ENCODE data around the gene PTP4A2. TPM values are rescaled to one million over a fixed set of nuclear protein-coding genes. Genes with fewer than 3 reads are reported as not detected.

The PTP4A2 gene
- total RNA-seq, 1 donor from 2014 or later, result 271 TPM

DNA sequence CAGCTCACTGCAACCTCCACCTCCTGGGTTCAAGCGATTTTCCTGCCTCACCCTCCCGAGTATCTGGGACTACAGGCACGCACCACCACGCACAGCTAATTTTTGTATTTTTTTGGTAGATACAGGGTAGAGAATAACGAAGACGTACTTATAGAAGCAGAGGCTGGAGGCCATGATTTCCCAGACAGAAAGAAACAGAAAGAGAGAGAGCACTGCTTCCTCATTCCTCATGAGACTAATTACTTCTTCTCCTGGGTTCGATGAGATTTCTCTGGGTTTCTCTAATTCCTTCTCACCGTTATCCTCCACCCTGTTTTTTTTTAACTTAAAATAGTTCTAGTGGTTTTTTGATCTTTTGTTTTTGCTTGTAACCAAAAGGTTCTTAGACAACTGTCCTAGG, 23.4 kb upstream of the PTP4A2 start:
- no peaks in the 10 kb centered on the region for H3K36me3 ChIP-seq (ENCODE audit: insufficient read depth, low read length)
- Mint-ChIP-seq H3K36me3 (ENCODE audit: low read depth, unreplicated experiment) (no peaks in the 10 kb centered on the region), H3K4me1 (ENCODE audit: low read depth, unreplicated experiment) (peaks cover 6% of the 10 kb centered on the region), H3K9me3 (ENCODE audit: unreplicated experiment) (no peaks in the 10 kb centered on the region), H3K27me3 (ENCODE audit: low read depth, unreplicated experiment) (no peaks in the 10 kb centered on the region), H3K4me3 (ENCODE audit: unreplicated experiment) (no peak overlapping the region), H3K27ac (ENCODE audit: unreplicated experiment) (no peak overlapping the region)
- H3K9me3 ChIP-seq (ENCODE audit: insufficient read depth, low read depth, low read length), result no peaks in the 10 kb centered on the region
- no peaks in the 10 kb centered on the region for H3K4me1 ChIP-seq (ENCODE audit: insufficient read depth, low read length)
- H3K79me2 ChIP-seq (ENCODE audit: insufficient read depth, low read length), result no peaks in the 10 kb centered on the region
- no peak overlapping the region for H3K27ac ChIP-seq (ENCODE audit: low read depth, low read length)
- H3K9ac ChIP-seq (ENCODE audit: low read length), result no peak overlapping the region
- H3K4me2 ChIP-seq (ENCODE audit: low read length), result no peak overlapping the region
- DNase-seq (ENCODE audit: low read depth) (no peak), FAIRE-seq (no peak)
- no peak for TF ChIP-seq EZH2 (IDR thresholded peaks at IDR 0.05; ENCODE audit: insufficient read depth, low read length)
- TF ChIP-seq, protein P1, sequence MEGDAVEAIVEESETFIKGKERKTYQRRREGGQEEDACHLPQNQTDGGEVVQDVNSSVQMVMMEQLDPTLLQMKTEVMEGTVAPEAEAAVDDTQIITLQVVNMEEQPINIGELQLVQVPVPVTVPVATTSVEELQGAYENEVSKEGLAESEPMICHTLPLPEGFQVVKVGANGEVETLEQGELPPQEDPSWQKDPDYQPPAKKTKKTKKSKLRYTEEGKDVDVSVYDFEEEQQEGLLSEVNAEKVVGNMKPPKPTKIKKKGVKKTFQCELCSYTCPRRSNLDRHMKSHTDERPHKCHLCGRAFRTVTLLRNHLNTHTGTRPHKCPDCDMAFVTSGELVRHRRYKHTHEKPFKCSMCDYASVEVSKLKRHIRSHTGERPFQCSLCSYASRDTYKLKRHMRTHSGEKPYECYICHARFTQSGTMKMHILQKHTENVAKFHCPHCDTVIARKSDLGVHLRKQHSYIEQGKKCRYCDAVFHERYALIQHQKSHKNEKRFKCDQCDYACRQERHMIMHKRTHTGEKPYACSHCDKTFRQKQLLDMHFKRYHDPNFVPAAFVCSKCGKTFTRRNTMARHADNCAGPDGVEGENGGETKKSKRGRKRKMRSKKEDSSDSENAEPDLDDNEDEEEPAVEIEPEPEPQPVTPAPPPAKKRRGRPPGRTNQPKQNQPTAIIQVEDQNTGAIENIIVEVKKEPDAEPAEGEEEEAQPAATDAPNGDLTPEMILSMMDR (IDR thresholded peaks at IDR 0.05; ENCODE audit: insufficient read depth, low read depth, low read length), result no peak
- H2AFZ ChIP-seq (ENCODE audit: low read depth, low read length), result no peak overlapping the region
- H3K27me3 ChIP-seq (ENCODE audit: insufficient read depth, low read length), result no peaks in the 10 kb centered on the region
- no peaks in the 10 kb centered on the region for H4K20me1 ChIP-seq (ENCODE audit: insufficient read depth, low read length)
- no peak overlapping the region for H3K4me3 ChIP-seq (ENCODE audit: insufficient read depth, low read depth, low read length)

GRCh38 chr1:31959521-31960340, 21.6 kb upstream of the PTP4A2 start:
- no peaks in the 10 kb centered on the region for H3K36me3 Mint-ChIP-seq (ENCODE audit: low read depth, unreplicated experiment)
- FAIRE-seq, result no peak
- no peak overlapping the region for H3K27ac Mint-ChIP-seq (ENCODE audit: unreplicated experiment)
- H3K4me1 Mint-ChIP-seq (ENCODE audit: low read depth, unreplicated experiment), result peaks cover 19% of the 10 kb centered on the region
- no peak overlapping the region for H3K9ac ChIP-seq (ENCODE audit: low read length)
- H3K27ac ChIP-seq (ENCODE audit: low read depth, low read length), result no peak overlapping the region
- H4K20me1 ChIP-seq (ENCODE audit: insufficient read depth, low read length), result no peaks in the 10 kb centered on the region
- no peaks in the 10 kb centered on the region for H3K9me3 ChIP-seq (ENCODE audit: insufficient read depth, low read depth, low read length)
- H3K27me3 Mint-ChIP-seq (ENCODE audit: low read depth, unreplicated experiment), result no peaks in the 10 kb centered on the region
- H3K9me3 Mint-ChIP-seq (ENCODE audit: unreplicated experiment), result no peaks in the 10 kb centered on the region
- H3K36me3 ChIP-seq (ENCODE audit: insufficient read depth, low read length), result no peaks in the 10 kb centered on the region
- no peak overlapping the region for H3K4me2 ChIP-seq (ENCODE audit: low read length)
- no peak overlapping the region for H2AFZ ChIP-seq (ENCODE audit: low read depth, low read length)
- TF ChIP-seq, protein P1 (IDR thresholded peaks at IDR 0.05; ENCODE audit: insufficient read depth, low read depth, low read length), result no peak
- TF ChIP-seq EZH2 (IDR thresholded peaks at IDR 0.05; ENCODE audit: insufficient read depth, low read length), result no peak
- no peaks in the 10 kb centered on the region for H3K27me3 ChIP-seq (ENCODE audit: insufficient read depth, low read length)
- no peak overlapping the region for H3K4me3 ChIP-seq (ENCODE audit: insufficient read depth, low read depth, low read length)
- H3K4me1 ChIP-seq (ENCODE audit: insufficient read depth, low read length), result peaks cover 16% of the 10 kb centered on the region
- DNase-seq (ENCODE audit: low read depth), result no peak
- no peak overlapping the region for H3K4me3 Mint-ChIP-seq (ENCODE audit: unreplicated experiment)
- H3K79me2 ChIP-seq (ENCODE audit: insufficient read depth, low read length), result no peaks in the 10 kb centered on the region
